OCI-LY1 (cell line): ENCODE data around the gene RAB36.

Experiments used
- H2AFZ ChIP-seq: fragments of 200-600 bp; sonication (generic), shearing (Covaris generic); 2 replicates; pipeline ENCODE4 v1.6.0; 2014; ENCODE audit warnings: antibody characterized with exemption, mild to moderate bottlenecking, low read length
- H3F3A ChIP-seq: fragments of 200-600 bp; sonication (generic), shearing (Covaris generic); 2 replicates; pipeline ENCODE4 v1.6.0; 2014; ENCODE audit warnings: mild to moderate bottlenecking, antibody characterized with exemption, low read length, moderate library complexity; ENCODE audit not compliant: insufficient read depth
- H3K27ac ChIP-seq: fragments of 200-600 bp; sonication (generic); 2 replicates; pipeline ENCODE4 v1.5.1; 2014; ENCODE audit warnings: low read length, mixed run types, mild to moderate bottlenecking, low read depth; ENCODE audit not compliant: poor library complexity, severe bottlenecking
- H3K27me3 ChIP-seq: fragments of 200-600 bp; sonication (generic); 2 replicates; pipeline ENCODE4 v1.6.0; 2014; ENCODE audit warnings: antibody characterized with exemption, mild to moderate bottlenecking, low read length, moderate library complexity; ENCODE audit not compliant: insufficient read depth
- H3K36me3 ChIP-seq: fragments of 200-600 bp; sonication (generic); 2 replicates; pipeline ENCODE4 v1.6.1; 2014; ENCODE audit warnings: mild to moderate bottlenecking, antibody characterized with exemption, low read length, moderate library complexity, mixed read lengths; ENCODE audit not compliant: insufficient read depth
- H3K4me1 ChIP-seq: fragments of 200-600 bp; sonication (generic); 2 replicates; pipeline ENCODE4 v1.5.1; 2014; ENCODE audit warnings: mild to moderate bottlenecking, low read length, moderate library complexity; ENCODE audit not compliant: insufficient read depth, severe bottlenecking
- H3K4me2 ChIP-seq: fragments of 200-600 bp; sonication (generic), shearing (Covaris generic); 2 replicates; pipeline ENCODE4 v1.6.1; 2014; ENCODE audit warnings: low read length
- H3K4me3 ChIP-seq: fragments of 200-600 bp; sonication (generic); 2 replicates; pipeline ENCODE4 v1.5.1; 2014; ENCODE audit warnings: low read length, low read depth, mild to moderate bottlenecking, mixed read lengths; ENCODE audit not compliant: poor library complexity, severe bottlenecking
- H3K79me2 ChIP-seq: fragments of 200-600 bp; shearing (Covaris generic); 2 replicates; pipeline ENCODE4 v1.6.1; 2016; ENCODE audit warnings: mixed run types, low read length, mixed read lengths; ENCODE audit not compliant: insufficient read depth
- H3K9ac ChIP-seq: fragments of 200-600 bp; sonication (generic), shearing (Covaris generic); 2 replicates; pipeline ENCODE4 v1.6.1; 2014; ENCODE audit warnings: mild to moderate bottlenecking, low read length, mixed read lengths
- H3K9me2 ChIP-seq: fragments of 200-600 bp; sonication (generic), shearing (Covaris generic); 2 replicates; pipeline ENCODE4 v1.6.1; 2014; ENCODE audit warnings: low read depth, mild to moderate bottlenecking, low read length, mixed read lengths
- H3K9me3 ChIP-seq: fragments of 200-600 bp; shearing (Covaris generic); 2 replicates; pipeline ENCODE4 v1.6.1; 2014; ENCODE audit warnings: low read length, mixed read lengths
- H4K20me1 ChIP-seq: fragments of 200-600 bp; sonication (generic), shearing (Covaris generic); 2 replicates; pipeline ENCODE4 v1.6.0; 2016; ENCODE audit warnings: mild to moderate bottlenecking, low read length; ENCODE audit not compliant: insufficient read depth
- CTCF ChIP-seq: fragments of 200-600 bp; sonication (generic), shearing (Covaris generic); IDR thresholded peaks from 2 replicates; pipeline ENCODE4 v1.5.1; 2017; ENCODE audit warnings: mild to moderate bottlenecking, antibody characterized with exemption, low read length, moderate library complexity, mixed read lengths
- EZH2 ChIP-seq: fragments of 200-600 bp; sonication (generic), shearing (Covaris generic); IDR thresholded peaks from 2 replicates; pipeline ENCODE4 v1.8.0; 2017; ENCODE audit warnings: borderline replicate concordance, mixed run types, mild to moderate bottlenecking, antibody characterized with exemption, low read length, moderate library complexity, mixed read lengths

RAB36 gene

DNA sequence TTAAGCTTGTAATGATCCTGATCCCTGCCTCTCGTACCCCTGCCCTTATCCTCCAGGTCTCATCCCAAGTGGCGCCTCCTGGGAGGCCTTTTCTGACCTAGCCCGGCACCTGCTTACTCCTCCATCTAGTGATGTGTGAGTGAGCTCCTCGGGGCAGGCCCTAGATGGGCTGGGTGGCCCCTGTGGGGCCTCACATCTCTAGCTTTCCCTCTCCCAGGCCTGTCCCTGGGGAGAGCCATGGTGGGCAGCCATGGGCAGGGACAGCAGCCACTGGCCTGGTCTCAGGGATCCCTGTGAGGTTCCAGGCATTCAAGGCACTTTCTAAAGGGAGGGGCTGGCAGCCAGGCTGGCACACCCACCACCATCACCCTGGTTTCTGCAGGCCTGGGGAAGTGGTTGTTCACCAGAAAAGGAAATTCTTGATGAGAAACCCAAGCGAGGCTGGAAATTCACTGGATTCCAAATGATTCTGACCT lies 47.0 kb upstream of the RAB36 start:
- no peak for TF ChIP-seq CTCF
- TF ChIP-seq EZH2, result no peak
- no peaks in the 10 kb centered on the region for H3K9me3 ChIP-seq
- no peak overlapping the region for H3K27ac ChIP-seq
- no peaks in the 10 kb centered on the region for H3K79me2 ChIP-seq
- no peak overlapping the region for H3K9ac ChIP-seq
- no peak overlapping the region for H2AFZ ChIP-seq
- no peaks in the 10 kb centered on the region for H4K20me1 ChIP-seq
- H3K4me2 ChIP-seq, result no peak overlapping the region
- no peaks in the 10 kb centered on the region for H3K36me3 ChIP-seq
- no peaks in the 10 kb centered on the region for H3K9me2 ChIP-seq
- H3F3A ChIP-seq, result no peaks in the 10 kb centered on the region
- H3K4me3 ChIP-seq, result no peak overlapping the region
- H3K27me3 ChIP-seq, result no peaks in the 10 kb centered on the region
- no peaks in the 10 kb centered on the region for H3K4me1 ChIP-seq

GRCh38 chr22:23098718-23099530 lies 46.4 kb upstream of the RAB36 start:
- no peaks in the 10 kb centered on the region for H3K4me1 ChIP-seq

GRCh38 chr22:23099531-23099804 lies 45.8 kb upstream of the RAB36 start:
- no peak overlapping the region for H2AFZ ChIP-seq
- no peaks in the 10 kb centered on the region for H3F3A ChIP-seq
- no peaks in the 10 kb centered on the region for H3K36me3 ChIP-seq
- no peaks in the 10 kb centered on the region for H4K20me1 ChIP-seq
- no peak overlapping the region for H3K4me3 ChIP-seq
- no peak overlapping the region for H3K4me2 ChIP-seq
- H3K27me3 ChIP-seq, result no peaks in the 10 kb centered on the region
- no peaks in the 10 kb centered on the region for H3K9me3 ChIP-seq
- H3K79me2 ChIP-seq, result no peaks in the 10 kb centered on the region
- H3K9ac ChIP-seq, result no peak overlapping the region
- no peak for TF ChIP-seq CTCF
- H3K4me1 ChIP-seq, result no peaks in the 10 kb centered on the region
- H3K9me2 ChIP-seq, result no peaks in the 10 kb centered on the region
- no peak overlapping the region for H3K27ac ChIP-seq

More at GRCh38 chr22:23098718-23099530, 46.4 kb upstream of the RAB36 start:
- no peaks in the 10 kb centered on the region for H3K79me2 ChIP-seq
- no peak overlapping the region for H2AFZ ChIP-seq
- no peak overlapping the region for H3K9ac ChIP-seq
- H3K27me3 ChIP-seq, result no peaks in the 10 kb centered on the region
- no peaks in the 10 kb centered on the region for H3K9me3 ChIP-seq
- no peaks in the 10 kb centered on the region for H3F3A ChIP-seq
- no peak overlapping the region for H3K27ac ChIP-seq
- H3K4me2 ChIP-seq, result no peak overlapping the region
- TF ChIP-seq CTCF (no peak), EZH2 (no peak)
- no peak overlapping the region for H3K4me3 ChIP-seq
- H3K9me2 ChIP-seq, result no peaks in the 10 kb centered on the region
- H4K20me1 ChIP-seq, result no peaks in the 10 kb centered on the region
- no peaks in the 10 kb centered on the region for H3K36me3 ChIP-seq
